Measurements from ENCODE around the gene COL9A1. TPM values are rescaled to one million over a fixed set of nuclear protein-coding genes. Genes with fewer than 3 reads are reported as not detected.

The COL9A1 gene
- total and polyA plus RNA-seq, 4 donors, result 0.02 to 1.7 (median 0.06) TPM; not detected in 1

DNA sequence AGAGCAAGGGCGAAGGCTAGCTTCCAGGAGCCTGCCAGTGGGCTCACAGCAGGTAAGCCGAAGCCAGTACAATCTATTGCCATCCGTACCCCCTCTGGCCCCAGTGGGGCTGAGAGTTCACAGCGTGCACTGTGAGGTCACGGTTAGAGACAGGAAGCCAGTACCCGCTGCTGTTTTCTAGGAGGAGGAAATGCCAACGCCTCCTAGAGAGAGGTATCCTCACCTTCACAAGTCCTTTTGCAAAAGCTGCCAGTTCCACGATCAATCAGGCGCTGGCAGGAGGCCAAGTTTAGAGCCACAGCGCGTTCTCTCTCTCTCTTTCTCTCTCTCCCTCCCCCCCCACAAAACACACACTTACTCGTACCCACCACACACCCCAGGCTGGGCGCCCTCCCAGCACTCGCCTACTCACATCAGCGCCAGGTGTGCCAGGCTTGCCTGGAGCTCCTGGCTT lies 22.5 kb downstream of the COL9A1 start:
- Histone ChIP-seq H3K4me3 (no peak overlapping the region), H3K4me1 (ENCODE audit: control insufficient read depth in 5 of 5, insufficient read depth in 5 of 5, low read length in 5 of 5) (peaks cover 0 to 18% (median 11%) of the 10 kb centered on the region in 5 donors), H3K27ac (ENCODE audit: low read depth in 1 of 2, low read length in 1 of 2) (no peak overlapping the region), H3K27me3 (ENCODE audit: control insufficient read depth in 3 of 3, insufficient read depth in 3 of 3, low read length in 2 of 3) (peaks cover 0 to 44% (median 39%) of the 10 kb centered on the region in 3 donors), H3K9ac (ENCODE audit: insufficient read depth in 1 of 2, low read length in 2 of 2) (no peak overlapping the region), H3K36me3 (ENCODE audit: control insufficient read depth in 4 of 4, insufficient read depth in 4 of 4, low read length in 4 of 4) (no peaks in the 10 kb centered on the region), H3K9me3 (ENCODE audit: control insufficient read depth in 4 of 4, insufficient read depth in 3 of 4, low read length in 3 of 4) (peaks cover 0 to 2% (median 0%) of the 10 kb centered on the region in 4 donors)
- 39 to 40% methylated on average over 15 of the region's 15 CpGs for WGBS, 2 donors
- peak in 1 of 3 donors; percentile 32 for DNase-seq
- no peak for ATAC-seq (ENCODE audit: insufficient read depth, low FRiP score)
- TF ChIP-seq, protein P1, sequence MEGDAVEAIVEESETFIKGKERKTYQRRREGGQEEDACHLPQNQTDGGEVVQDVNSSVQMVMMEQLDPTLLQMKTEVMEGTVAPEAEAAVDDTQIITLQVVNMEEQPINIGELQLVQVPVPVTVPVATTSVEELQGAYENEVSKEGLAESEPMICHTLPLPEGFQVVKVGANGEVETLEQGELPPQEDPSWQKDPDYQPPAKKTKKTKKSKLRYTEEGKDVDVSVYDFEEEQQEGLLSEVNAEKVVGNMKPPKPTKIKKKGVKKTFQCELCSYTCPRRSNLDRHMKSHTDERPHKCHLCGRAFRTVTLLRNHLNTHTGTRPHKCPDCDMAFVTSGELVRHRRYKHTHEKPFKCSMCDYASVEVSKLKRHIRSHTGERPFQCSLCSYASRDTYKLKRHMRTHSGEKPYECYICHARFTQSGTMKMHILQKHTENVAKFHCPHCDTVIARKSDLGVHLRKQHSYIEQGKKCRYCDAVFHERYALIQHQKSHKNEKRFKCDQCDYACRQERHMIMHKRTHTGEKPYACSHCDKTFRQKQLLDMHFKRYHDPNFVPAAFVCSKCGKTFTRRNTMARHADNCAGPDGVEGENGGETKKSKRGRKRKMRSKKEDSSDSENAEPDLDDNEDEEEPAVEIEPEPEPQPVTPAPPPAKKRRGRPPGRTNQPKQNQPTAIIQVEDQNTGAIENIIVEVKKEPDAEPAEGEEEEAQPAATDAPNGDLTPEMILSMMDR (IDR thresholded peaks at IDR 0.05; ENCODE audit: control extremely low read depth, extremely low read depth), result no peak

DNA sequence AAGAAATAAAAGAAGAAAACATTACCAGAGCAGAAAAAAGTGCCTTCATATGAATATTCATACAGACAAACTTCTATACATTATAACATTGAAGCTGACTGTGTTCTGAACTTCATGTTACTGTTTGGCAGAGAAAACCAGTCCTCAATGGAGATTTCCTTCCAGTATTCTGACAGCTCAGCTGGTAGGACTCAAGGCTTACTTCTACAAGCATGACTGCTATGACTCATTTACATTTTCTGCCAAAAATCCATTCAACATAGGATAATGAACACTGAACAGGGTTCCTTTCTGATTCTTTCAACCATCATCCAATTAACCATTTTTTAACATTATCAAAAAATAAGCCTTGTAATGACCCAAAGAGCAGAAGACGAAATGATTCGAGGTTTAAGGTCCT lies 25.4 kb downstream of the COL9A1 start:
- Histone ChIP-seq H3K36me3 (ENCODE audit: control insufficient read depth in 4 of 4, insufficient read depth in 4 of 4, low read length in 4 of 4) (no peaks in the 10 kb centered on the region), H3K9me3 (ENCODE audit: control insufficient read depth in 4 of 4, insufficient read depth in 3 of 4, low read length in 3 of 4) (no peaks in the 10 kb centered on the region), H3K4me1 (ENCODE audit: control insufficient read depth in 5 of 5, insufficient read depth in 5 of 5, low read length in 5 of 5) (peaks cover 0 to 11% (median 7%) of the 10 kb centered on the region in 5 donors), H3K27me3 (ENCODE audit: control insufficient read depth in 3 of 3, insufficient read depth in 3 of 3, low read length in 2 of 3) (peaks cover 0 to 16% (median 15%) of the 10 kb centered on the region in 3 donors), H3K27ac (ENCODE audit: low read depth in 1 of 2, low read length in 1 of 2) (no peak overlapping the region), H3K9ac (ENCODE audit: insufficient read depth in 1 of 2, low read length in 2 of 2) (no peak overlapping the region), H3K4me3 (no peak overlapping the region)
- TF ChIP-seq, protein P1 (IDR thresholded peaks at IDR 0.05; ENCODE audit: control extremely low read depth, extremely low read depth), result no peak
- DNase-seq (peak; percentile 53 to 96 (median 88)), ATAC-seq (ENCODE audit: insufficient read depth, low FRiP score) (no peak)
- 81 to 88% methylated on average over 2 of the region's 2 CpGs for WGBS, 2 donors

DNA sequence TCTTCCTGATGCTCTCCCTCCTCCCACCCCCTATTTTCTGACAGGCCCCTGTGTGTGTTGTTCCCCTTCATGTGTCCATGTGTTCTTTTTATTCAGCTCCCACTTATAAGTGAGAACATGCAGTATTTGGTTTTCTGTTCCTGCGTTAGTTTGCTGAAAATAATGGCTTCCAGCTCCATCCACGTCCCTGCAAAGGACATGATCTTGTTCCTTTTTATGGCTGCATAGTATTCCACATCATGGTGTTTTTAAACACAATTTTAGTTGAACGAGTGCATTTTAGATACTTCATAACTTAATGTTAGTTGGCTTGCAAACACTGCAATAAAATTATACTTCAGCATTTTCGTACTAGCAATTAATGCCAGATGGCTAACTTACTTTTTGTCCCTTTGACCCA lies 28.5 kb downstream of the COL9A1 start:
- Histone ChIP-seq H3K9me3 (ENCODE audit: control insufficient read depth in 4 of 4, insufficient read depth in 3 of 4, low read length in 3 of 4) (no peaks in the 10 kb centered on the region), H3K27me3 (ENCODE audit: control insufficient read depth in 3 of 3, insufficient read depth in 3 of 3, low read length in 2 of 3) (no peaks in the 10 kb centered on the region), H3K9ac (ENCODE audit: insufficient read depth in 1 of 2, low read length in 2 of 2) (no peak overlapping the region), H3K27ac (ENCODE audit: low read depth in 1 of 2, low read length in 1 of 2) (no peak overlapping the region), H3K36me3 (ENCODE audit: control insufficient read depth in 4 of 4, insufficient read depth in 4 of 4, low read length in 4 of 4) (no peaks in the 10 kb centered on the region), H3K4me3 (no peak overlapping the region), H3K4me1 (ENCODE audit: control insufficient read depth in 5 of 5, insufficient read depth in 5 of 5, low read length in 5 of 5) (peaks cover 0 to 11% (median 0%) of the 10 kb centered on the region in 5 donors)
- WGBS, 2 donors, result 79 to 88% methylated on average over 4 of the region's 4 CpGs
- ATAC-seq (ENCODE audit: insufficient read depth, low FRiP score) (no peak), DNase-seq (no peak)
- TF ChIP-seq, protein P1 (IDR thresholded peaks at IDR 0.05; ENCODE audit: control extremely low read depth, extremely low read depth), result no peak

DNA sequence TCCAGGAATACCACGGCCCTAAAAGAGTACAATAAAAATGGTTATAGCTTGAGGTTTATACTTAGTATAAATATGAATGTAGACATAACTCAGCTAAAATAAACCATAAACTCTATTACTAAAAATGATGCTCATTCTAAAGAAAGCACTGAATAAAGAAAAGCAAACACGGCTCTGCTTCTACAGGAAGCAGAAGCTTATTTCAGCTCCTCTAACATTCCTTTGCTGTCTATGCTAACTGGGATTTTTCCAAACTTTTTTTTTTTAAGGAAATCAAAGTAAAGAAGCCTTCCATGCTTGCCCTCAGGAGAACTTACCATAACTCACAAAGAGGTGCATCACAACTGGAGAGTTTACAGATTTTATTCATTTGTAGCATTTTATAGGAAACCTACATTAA lies 30.8 kb downstream of the COL9A1 start:
- WGBS, 2 donors, result 56 to 61% methylated on average over 2 of the region's 2 CpGs

More for the DNA sequence above, 30.8 kb downstream of the COL9A1 start:
- Histone ChIP-seq H3K27me3 (ENCODE audit: control insufficient read depth in 3 of 3, insufficient read depth in 3 of 3, low read length in 2 of 3) (no peaks in the 10 kb centered on the region), H3K4me3 (no peak overlapping the region), H3K27ac (ENCODE audit: low read depth in 1 of 2, low read length in 1 of 2) (no peak overlapping the region), H3K9me3 (ENCODE audit: control insufficient read depth in 4 of 4, insufficient read depth in 3 of 4, low read length in 3 of 4) (no peaks in the 10 kb centered on the region), H3K36me3 (ENCODE audit: control insufficient read depth in 4 of 4, insufficient read depth in 4 of 4, low read length in 4 of 4) (no peaks in the 10 kb centered on the region), H3K4me1 (ENCODE audit: control insufficient read depth in 5 of 5, insufficient read depth in 5 of 5, low read length in 5 of 5) (peaks cover 0 to 7% (median 0%) of the 10 kb centered on the region in 5 donors), H3K9ac (ENCODE audit: insufficient read depth in 1 of 2, low read length in 2 of 2) (no peak overlapping the region)
- TF ChIP-seq, protein P1 (IDR thresholded peaks at IDR 0.05; ENCODE audit: control extremely low read depth, extremely low read depth), result no peak
- DNase-seq (no peak), ATAC-seq (ENCODE audit: insufficient read depth, low FRiP score) (no peak)

Data from lung (tissue), 12 donors.